GM12878 (cell line): ENCODE data around the gene AFF2. TPM values are rescaled to one million over a fixed set of nuclear protein-coding genes. Genes with fewer than 3 reads are reported as not detected.
"Not testable (repeated sequence)": the region's sequence is repeated elsewhere in the genome, so short reads cannot be mapped to it uniquely, and the experiment has no call there.

Source experiments
- ATAC-seq: fragments of 200-7000 bp; cut with Tn5 transposase; 3 replicates; pipeline ENCODE4 v1.9.1; 2020; ENCODE audit warnings: mild to moderate bottlenecking, moderate library complexity
- BruUV-seq: library from RNA; stranded (reverse); fragments of 400-500 nt; replicated peaks from 2 replicates; lab custom pipeline; 2021; lab: Mats Ljungman, UMichigan
- CTCF ChIA-PET: fragments of 300-600 bp; sonication (Branson Sonifier 250); formaldehyde crosslinking; extraction: SDS; loops from one replicate; lab custom pipeline; 2021; ENCODE audit warnings: inconsistent platforms; lab: Yijun Ruan, JAX
- POLR2A ChIA-PET: fragments of 350-600 bp; formaldehyde crosslinking; extraction: SDS; loops from one replicate; lab custom pipeline; 2021; ENCODE audit warnings: inconsistent platforms; lab: Charles Lee
- RAD21 ChIA-PET: fragments of 300-600 bp; sonication (Branson Sonifier 250); formaldehyde crosslinking; loops from one replicate; lab custom pipeline; 2023; ENCODE audit warnings: antibody characterized with exemption; ENCODE audit not compliant: unreplicated experiment; lab: Charles Lee
- SMC1A ChIA-PET: fragments of 300-600 bp; sonication (Branson Sonifier 250); formaldehyde crosslinking; loops from one replicate; lab custom pipeline; 2023; ENCODE audit not compliant: unreplicated experiment, uncharacterized antibody; lab: Charles Lee
- DNase-seq: peaks from one replicate; pipeline ENCODE4 v3.0.0-alpha.2; 2011; ENCODE audit warnings: low read depth, low spot score
- FAIRE-seq: peaks from 3 replicates; lab custom pipeline; 2011; peaks lifted over from hg19 to GRCh38; lab: Jason Lieb, UNC
- H2AFZ ChIP-seq: 2 replicates; pipeline ENCODE4 v1.6.0; 2011; ENCODE audit warnings: low read depth, low read length, control low read depth; ENCODE audit not compliant: control insufficient read depth
- H3K27ac ChIP-seq: 2 replicates; pipeline ENCODE4 v1.5.1; 2011; ENCODE audit warnings: control low read depth; ENCODE audit not compliant: control insufficient read depth, insufficient read depth
- H3K27me3 ChIP-seq, 2 experiments: replicated peaks in 1 of 2; 2 replicates each; pipeline versions ENCODE4 v1.6.0 to v1.6.1; 2011; ENCODE audit warnings: low read length in 1 of 2; ENCODE audit not compliant: control insufficient read depth in 2 of 2, insufficient read depth in 2 of 2
- H3K36me3 ChIP-seq, 2 experiments: 2 replicates each; pipeline ENCODE4 v1.5.1; 2011; ENCODE audit warnings: low read length in 1 of 2; ENCODE audit not compliant: control insufficient read depth in 2 of 2, insufficient read depth in 2 of 2
- H3K4me1 ChIP-seq: 2 replicates; pipeline ENCODE4 v1.6.1; 2011; ENCODE audit warnings: mild to moderate bottlenecking, low read length, moderate library complexity, mixed read lengths; ENCODE audit not compliant: control insufficient read depth, insufficient read depth
- H3K4me2 ChIP-seq: 2 replicates; pipeline ENCODE4 v1.6.0; 2011; ENCODE audit warnings: control low read depth; ENCODE audit not compliant: control insufficient read depth, insufficient read depth
- H3K4me3 ChIP-seq: fragments of 200-600 bp; sonication (generic); 2 replicates; pipeline ENCODE4 v1.5.1; 2016
- H3K79me2 ChIP-seq: 2 replicates; pipeline ENCODE4 v1.6.0; 2011; ENCODE audit warnings: low read length; ENCODE audit not compliant: control insufficient read depth, insufficient read depth
- H3K9ac ChIP-seq: 2 replicates; pipeline ENCODE4 v1.8.0; 2011; ENCODE audit warnings: low read length, control low read depth, mixed read lengths; ENCODE audit not compliant: control insufficient read depth, insufficient read depth
- H3K9me3 ChIP-seq: replicated peaks from 3 replicates; pipeline ENCODE4 v1.5.1; 2011; ENCODE audit warnings: mild to moderate bottlenecking, low read length; ENCODE audit not compliant: control insufficient read depth, insufficient read depth
- H4K20me1 ChIP-seq: 2 replicates; pipeline ENCODE4 v1.6.0; 2011; ENCODE audit not compliant: control insufficient read depth, insufficient read depth
- ATF7 ChIP-seq: fragments of 450-650 bp; IDR thresholded peaks from 2 replicates; pipeline ENCODE4 v1.6.1; 2016; ENCODE audit warnings: low read depth, mild to moderate bottlenecking
- BCL11A ChIP-seq: IDR thresholded peaks from 2 replicates; pipeline ENCODE4 v1.6.1; 2011; ENCODE audit warnings: low read depth, low read length
- CUX1 ChIP-seq: IDR thresholded peaks from 2 replicates; pipeline ENCODE4 v1.6.1; 2012; ENCODE audit warnings: improper control_type of control experiment, low read depth, low read length; ENCODE audit not compliant: insufficient replicate concordance
- HDAC2 ChIP-seq: fragments of 200-600 bp; sonication (generic); IDR thresholded peaks from 2 replicates; pipeline ENCODE4 v1.6.1; 2017
- IRF3 ChIP-seq: fragments of 450-650 bp; IDR thresholded peaks from 2 replicates; pipeline ENCODE4 v1.6.1; 2014; ENCODE audit warnings: mild to moderate bottlenecking
- NR2C1 ChIP-seq: fragments of 450-650 bp; IDR thresholded peaks from 2 replicates; pipeline ENCODE4 v1.6.1; 2017; ENCODE audit warnings: antibody characterized with exemption, mild to moderate bottlenecking, moderate library complexity
- ZBED1 ChIP-seq: IDR thresholded peaks from 2 replicates; pipeline ENCODE4 v1.6.1; 2016; ENCODE audit warnings: borderline replicate concordance
- WGBS: methylation state at CpG from one replicate; pipeline ENCODE4 v1.1.6; 2016; ENCODE audit warnings: low lambda C conversion rate; ENCODE audit not compliant: insufficient replicate concordance, insufficient coverage; ENCODE audit errors: missing lambda C conversion rate; 5-methylcytosine and 5-hydroxymethylcytosine counted together
- in situ Hi-C: fragments of 300-500 bp; cut with MboI; formaldehyde crosslinking; loops from 9 replicates; pipeline ENCODE4 v1.14.3; 2018; ENCODE audit warnings: mixed read lengths
- intact Hi-C: fragments of 100-400 bp; cut with micrococcal nuclease; formaldehyde crosslinking; loops from one replicate; pipeline ENCODE4 v1.14.2; 2022; ENCODE audit not compliant: unreplicated experiment
- polyA plus RNA-seq, 11 experiments: library from polyadenylated mRNA; depleted of rRNA in 4 of 11; unstranded in 6 of 11; stranded (reverse) in 5 of 11; fragments of >200 nt; fragmentation: Nextera tagmentation in 4 of 11; fragmentation: Illumina TruSeq in 1 of 11; extraction: Ambion mirVana in 4 of 11; extraction: Trizol in 1 of 11; gene quantifications; 1 replicate in 1 of 11; 2 replicates in 10 of 11; pipeline versions ENCODE4 v1.2.1 to v1.2.3, GENCODE V29; 2011 to 2016; ENCODE audit warnings: inconsistent platforms in 2 of 11, missing spikeins in 2 of 11, low read depth in 1 of 11
- total RNA-seq, 4 experiments: library from RNA; depleted of rRNA in 3 of 4; stranded (reverse); fragments of >200 nt in 3 of 4; fragmentation: Illumina TruSeq in 1 of 4; extraction: Trizol in 1 of 4; gene quantifications; 2 replicates each; pipeline versions ENCODE4 v1.2.1 to v1.2.3, GENCODE V29; 2013 to 2021

Gene AFF2
- total and polyA plus RNA-seq, 10 of the 15 experiments (the other 5 are each of a cell fraction or from before 2014, with no cell fraction given), result under 0.01 to 0.03 TPM; not detected in 8

- CTCF ChIA-PET, result interaction anchor here (1.4 to 1.6 kb wide), 2 partner anchors 20 to 115 kb away, joined by 3 read pairs; no protein-coding TSS in a partner anchor
- Histone ChIP-seq H4K20me1 (no peaks in the 10 kb centered on the region), H3K4me1 (no peaks in the 10 kb centered on the region), H3K4me3 (no peak overlapping the region), H3K9me3 (no peaks in the 10 kb centered on the region), H3K4me2 (no peak overlapping the region), H2AFZ (no peak overlapping the region), H3K79me2 (no peaks in the 10 kb centered on the region), H3K27ac (no peak overlapping the region), H3K36me3 (no peaks in the 10 kb centered on the region), H3K27me3 (no peaks in the 10 kb centered on the region), H3K9ac (no peak overlapping the region)
- WGBS, result 22% methylated on average over 5 of the region's 5 CpGs
- FAIRE-seq (no peak), DNase-seq (no peak), ATAC-seq (no peak)
- BruUV-seq, result no TSS peak
- POLR2A ChIA-PET, result no interaction called here
- RAD21 ChIA-PET, result no interaction called here
- TF ChIP-seq ZBED1, result no peak
- no peak for TF ChIP-seq BCL11A
- no peak for TF ChIP-seq IRF3
- TF ChIP-seq ATF7, result no peak
- TF ChIP-seq NR2C1, result no peak
- no peak for TF ChIP-seq HDAC2
- TF ChIP-seq CUX1, result no peak
- intact Hi-C loops, result no loop called here
- SMC1A ChIA-PET, result interaction anchor here (0.7 to 2.0 kb wide), 4 partner anchors 20 to 381 kb away, joined by 3 to 6 read pairs (median 4); no protein-coding TSS in a partner anchor
- in situ Hi-C loops, result no loop called here
Measured at GRCh38 chrX:148905400-148905799, 405.0 kb downstream of the AFF2 start.

GRCh38 chrX:148906628-148907027, 406.2 kb downstream of the AFF2 start:
- H3K4me3 ChIP-seq, H3K4me1 ChIP-seq, intact Hi-C loops, ATAC-seq, RAD21 ChIA-PET, H2AFZ ChIP-seq, in situ Hi-C loops, CTCF ChIA-PET, FAIRE-seq, H3K27me3 ChIP-seq, H4K20me1 ChIP-seq, H3K9me3 ChIP-seq, H3K9ac ChIP-seq, H3K79me2 ChIP-seq, POLR2A ChIA-PET, H3K4me2 ChIP-seq, H3K36me3 ChIP-seq, H3K27ac ChIP-seq, DNase-seq, BruUV-seq: not testable (repeated sequence)
- 51% methylated on average over 11 of the region's 11 CpGs for WGBS
- SMC1A ChIA-PET, result interaction anchor here (1.3 to 2.0 kb wide), 3 partner anchors 12 to 380 kb away, joined by 3 to 6 read pairs (median 5); no protein-coding TSS in a partner anchor
